H9 (cell line): ENCODE data around the gene FAM200C. TPM values are rescaled to one million over a fixed set of nuclear protein-coding genes. Genes with fewer than 3 reads are reported as not detected.

Experiments used
- DNase-seq: peaks from one replicate; pipeline ENCODE4 v3.0.0-alpha.2; 2017
- H2AFZ ChIP-seq: one replicate; pipeline ENCODE4 v1.6.1; 2013; ENCODE audit warnings: mild to moderate bottlenecking, low read length, control low read depth, moderate library complexity
- H2AK5ac ChIP-seq: 2 replicates; pipeline ENCODE4 v1.6.1; 2013; ENCODE audit warnings: low read length, control low read depth, mixed read lengths; ENCODE audit not compliant: insufficient read length
- H2BK120ac ChIP-seq: one replicate; pipeline ENCODE4 v1.6.1; 2013; ENCODE audit warnings: low read depth, mild to moderate bottlenecking, low read length, control low read depth, inconsistent platforms; ENCODE audit not compliant: poor library complexity, severe bottlenecking
- H2BK12ac ChIP-seq: 2 replicates; pipeline ENCODE4 v1.6.1; 2013; ENCODE audit warnings: low read length, control low read depth, mixed read lengths, low read depth; ENCODE audit not compliant: insufficient read length
- H2BK15ac ChIP-seq: 2 replicates; pipeline ENCODE4 v1.6.1; 2013; ENCODE audit warnings: low read depth, low read length, control low read depth
- H2BK20ac ChIP-seq: one replicate; pipeline ENCODE4 v1.6.1; 2013; ENCODE audit warnings: low read depth, mild to moderate bottlenecking, low read length, control low read depth, inconsistent platforms; ENCODE audit not compliant: poor library complexity, severe bottlenecking
- H2BK5ac ChIP-seq: 2 replicates; pipeline ENCODE4 v1.6.1; 2013; ENCODE audit warnings: low read length, control low read depth, mixed read lengths; ENCODE audit not compliant: insufficient read length
- H3K14ac ChIP-seq: 2 replicates; pipeline ENCODE4 v1.6.1; 2013; ENCODE audit warnings: low read length, control low read depth; ENCODE audit not compliant: insufficient read depth
- H3K18ac ChIP-seq: 2 replicates; pipeline ENCODE4 v1.6.1; 2013; ENCODE audit warnings: low read depth, mild to moderate bottlenecking, mixed read lengths, low read length, control low read depth; ENCODE audit not compliant: insufficient read length
- H3K23ac ChIP-seq: 2 replicates; pipeline ENCODE4 v1.6.1; 2013; ENCODE audit warnings: low read length, control low read depth, mixed read lengths, low read depth; ENCODE audit not compliant: insufficient read length
- H3K23me2 ChIP-seq: 2 replicates; pipeline ENCODE4 v1.6.1; 2013; ENCODE audit warnings: low read depth, mild to moderate bottlenecking, mixed read lengths, low read length, control low read depth; ENCODE audit not compliant: insufficient read length, poor library complexity, severe bottlenecking
- H3K27ac ChIP-seq: 2 replicates; pipeline ENCODE4 v1.5.1; 2013; ENCODE audit warnings: low read length, control low read depth, mixed read lengths, low read depth; ENCODE audit not compliant: insufficient read length
- H3K27me3 ChIP-seq: 2 replicates; pipeline ENCODE4 v1.6.1; 2013; ENCODE audit warnings: low read length, control low read depth, inconsistent platforms; ENCODE audit not compliant: insufficient read depth
- H3K4ac ChIP-seq: 2 replicates; pipeline ENCODE4 v1.6.1; 2013; ENCODE audit warnings: low read depth, mild to moderate bottlenecking, control low read depth, inconsistent platforms, low read length, moderate library complexity
- H3K4me1 ChIP-seq: 2 replicates; pipeline ENCODE4 v1.6.1; 2013; ENCODE audit warnings: low read length, control low read depth, inconsistent platforms; ENCODE audit not compliant: insufficient read depth
- H3K4me2 ChIP-seq: 2 replicates; pipeline ENCODE4 v1.6.1; 2013; ENCODE audit warnings: low read length, control low read depth, mixed read lengths; ENCODE audit not compliant: insufficient read length, insufficient read depth
- H3K56ac ChIP-seq: 2 replicates; pipeline ENCODE4 v1.6.1; 2013; ENCODE audit warnings: low read depth, mild to moderate bottlenecking, mixed read lengths, low read length, control low read depth; ENCODE audit not compliant: insufficient read length
- H3K79me1 ChIP-seq: 2 replicates; pipeline ENCODE4 v1.6.1; 2013; ENCODE audit warnings: low read depth, mild to moderate bottlenecking, moderate library complexity, low read length, control low read depth, inconsistent platforms; ENCODE audit not compliant: insufficient read depth, poor library complexity, severe bottlenecking
- H3K79me2 ChIP-seq: 2 replicates; pipeline ENCODE4 v1.6.1; 2013; ENCODE audit warnings: low read length, control low read depth, inconsistent platforms; ENCODE audit not compliant: insufficient read depth
- H3K9ac ChIP-seq: 2 replicates; pipeline ENCODE4 v1.6.1; 2013; ENCODE audit warnings: low read length, control low read depth, mixed read lengths; ENCODE audit not compliant: insufficient read length; ENCODE audit errors: extremely low read depth
- H3K9me3 ChIP-seq: one replicate; pipeline ENCODE4 v1.6.1; 2013; ENCODE audit warnings: low read depth, low read length, inconsistent platforms; ENCODE audit not compliant: control insufficient read depth
- H3T11ph ChIP-seq: one replicate; pipeline ENCODE4 v1.6.1; 2013; ENCODE audit warnings: mild to moderate bottlenecking, low read length, control low read depth, inconsistent platforms
- H4K20me1 ChIP-seq: one replicate; pipeline ENCODE4 v1.6.1; 2013; ENCODE audit not compliant: control insufficient read depth, insufficient read length, insufficient read depth
- H4K5ac ChIP-seq: 2 replicates; pipeline ENCODE4 v1.6.1; 2013; ENCODE audit warnings: low read depth, mild to moderate bottlenecking, mixed read lengths, low read length, control low read depth; ENCODE audit not compliant: insufficient read length
- H4K8ac ChIP-seq: replicated peaks from 2 replicates; pipeline ENCODE4 v1.6.1; 2013; ENCODE audit warnings: low read length, control low read depth, mixed read lengths, low read depth; ENCODE audit not compliant: insufficient read length
- H4K91ac ChIP-seq: 2 replicates; pipeline ENCODE4 v1.6.1; 2013; ENCODE audit warnings: low read depth, mild to moderate bottlenecking, moderate library complexity, mixed read lengths, low read length, control low read depth; ENCODE audit not compliant: insufficient read length
- H3K27ac Mint-ChIP-seq, 3 experiments: 2 replicates in 2 of 3; 3 replicates in 1 of 3; pipeline ENCODE4 v1.8.0; 2020 to 2021; ENCODE audit warnings: mixed read lengths in 3 of 3, mild to moderate bottlenecking in 1 of 3, moderate library complexity in 1 of 3
- H3K27me3 Mint-ChIP-seq: 2 replicates; pipeline ENCODE4 v1.8.0; 2021; ENCODE audit warnings: low read depth, mild to moderate bottlenecking, moderate library complexity, mixed read lengths
- H3K36me3 Mint-ChIP-seq, 3 experiments: 2 replicates in 2 of 3; 3 replicates in 1 of 3; pipeline ENCODE4 v1.8.0; 2020 to 2021; ENCODE audit warnings: low read depth in 3 of 3, mixed read lengths in 3 of 3; ENCODE audit not compliant: insufficient read depth in 1 of 3
- H3K4me1 Mint-ChIP-seq, 2 experiments: 2 replicates each; pipeline ENCODE4 v1.8.0; 2020; ENCODE audit warnings: mixed read lengths in 2 of 2
- H3K4me3 Mint-ChIP-seq, 2 experiments: 2 replicates in 1 of 2; 3 replicates in 1 of 2; pipeline ENCODE4 v1.8.0; 2020 to 2021; ENCODE audit warnings: mild to moderate bottlenecking in 2 of 2, mixed read lengths in 2 of 2, moderate library complexity in 1 of 2
- H3K9me3 Mint-ChIP-seq, 2 experiments: 2 replicates in 1 of 2; 3 replicates in 1 of 2; pipeline ENCODE4 v1.8.0; 2020; ENCODE audit warnings: mild to moderate bottlenecking in 2 of 2, mixed read lengths in 2 of 2, moderate library complexity in 1 of 2
- WGBS: extraction: QIAGEN DNeasy Blood & Tissue Kit; methylation state at CpG from one replicate; pipeline ENCODE4 v1.1.7; 2013; ENCODE audit warnings: missing lambda C conversion rate, low lambda C conversion rate, mixed read lengths; ENCODE audit not compliant: insufficient read length; ENCODE audit errors: extremely low coverage; 5-methylcytosine and 5-hydroxymethylcytosine counted together
- total RNA-seq: library from RNA; stranded (reverse); gene quantifications from 2 replicates; pipeline ENCODE4 v1.2.1, GENCODE V29; 2021
- TF ChIP-seq, protein P1 (sequence below): fragments of 200-600 bp; sonication (generic); conservative IDR thresholded peaks from 3 replicates; pipeline ENCODE4 v1.8.0; 2021; ENCODE audit warnings: antibody characterized with exemption, mild to moderate bottlenecking

FAM200C gene
- total RNA-seq, 1 experiment from 2014 or later = 4.3 TPM

DNA sequence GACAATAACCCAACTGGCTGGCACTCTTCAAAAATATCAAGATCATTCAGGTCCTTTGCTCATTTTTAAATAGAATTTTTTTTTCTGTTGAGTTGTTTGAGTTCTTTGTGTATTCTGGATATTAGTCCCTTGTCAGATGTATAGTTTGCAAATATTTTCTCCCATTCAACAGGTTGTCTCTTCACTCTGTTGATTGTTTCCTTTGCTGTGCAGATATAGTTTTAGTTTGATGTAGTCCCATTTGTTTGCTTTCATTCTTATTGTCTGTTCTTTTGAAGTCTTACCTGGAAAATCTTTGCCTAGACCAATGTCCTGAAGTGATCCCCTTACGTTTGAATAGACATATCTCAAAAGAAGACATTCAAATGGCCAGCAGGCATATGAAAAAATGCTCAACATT is 44.6 kb upstream of the FAM200C start:
- TF ChIP-seq, protein P1, sequence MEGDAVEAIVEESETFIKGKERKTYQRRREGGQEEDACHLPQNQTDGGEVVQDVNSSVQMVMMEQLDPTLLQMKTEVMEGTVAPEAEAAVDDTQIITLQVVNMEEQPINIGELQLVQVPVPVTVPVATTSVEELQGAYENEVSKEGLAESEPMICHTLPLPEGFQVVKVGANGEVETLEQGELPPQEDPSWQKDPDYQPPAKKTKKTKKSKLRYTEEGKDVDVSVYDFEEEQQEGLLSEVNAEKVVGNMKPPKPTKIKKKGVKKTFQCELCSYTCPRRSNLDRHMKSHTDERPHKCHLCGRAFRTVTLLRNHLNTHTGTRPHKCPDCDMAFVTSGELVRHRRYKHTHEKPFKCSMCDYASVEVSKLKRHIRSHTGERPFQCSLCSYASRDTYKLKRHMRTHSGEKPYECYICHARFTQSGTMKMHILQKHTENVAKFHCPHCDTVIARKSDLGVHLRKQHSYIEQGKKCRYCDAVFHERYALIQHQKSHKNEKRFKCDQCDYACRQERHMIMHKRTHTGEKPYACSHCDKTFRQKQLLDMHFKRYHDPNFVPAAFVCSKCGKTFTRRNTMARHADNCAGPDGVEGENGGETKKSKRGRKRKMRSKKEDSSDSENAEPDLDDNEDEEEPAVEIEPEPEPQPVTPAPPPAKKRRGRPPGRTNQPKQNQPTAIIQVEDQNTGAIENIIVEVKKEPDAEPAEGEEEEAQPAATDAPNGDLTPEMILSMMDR = no peak

More for the DNA sequence above, 44.6 kb upstream of the FAM200C start:
- peaks cover 12% of the 10 kb centered on the region in 2 experiments for H3K4me1 Mint-ChIP-seq
- peaks cover 0 to 2% (median 0%) of the 10 kb centered on the region in 3 experiments; a peak in 1 of 7 replicates for H3K36me3 Mint-ChIP-seq
- H3K27ac Mint-ChIP-seq = no peak overlapping the region
- Histone ChIP-seq H2AFZ (no peak overlapping the region), H3K79me1 (no peaks in the 10 kb centered on the region), H2BK5ac (no peak overlapping the region), H4K20me1 (no peaks in the 10 kb centered on the region), H2BK15ac (no peak overlapping the region), H3K56ac (no peak overlapping the region), H3K27me3 (no peaks in the 10 kb centered on the region), H3K18ac (no peak overlapping the region), H3K4me1 (no peaks in the 10 kb centered on the region; the same call in 1 of the 2 replicates), H3K14ac (no peak overlapping the region), H2BK12ac (no peak overlapping the region), H4K91ac (no peak overlapping the region), H4K8ac (no peak overlapping the region), H2AK5ac (no peak overlapping the region), H3K79me2 (no peaks in the 10 kb centered on the region), H3K9me3 (no peaks in the 10 kb centered on the region), H3K4ac (no peak overlapping the region), H3T11ph (no peak overlapping the region), H4K5ac (no peak overlapping the region), H3K27ac (no peak overlapping the region), H3K23ac (no peak overlapping the region), H2BK20ac (no peak overlapping the region), H3K4me2 (no peak overlapping the region), H3K23me2 (no peaks in the 10 kb centered on the region), H3K9ac (no peak overlapping the region), H2BK120ac (no peak overlapping the region)
- no peak for DNase-seq
- no CpG with 5 or more reads among the region's 1 CpG for WGBS
- peaks cover 2 to 6% of the 10 kb centered on the region in 2 experiments; a peak in 4 of 5 replicates for H3K9me3 Mint-ChIP-seq
- peaks cover 6% of the 10 kb centered on the region for H3K27me3 Mint-ChIP-seq
- no peak overlapping the region for H3K4me3 Mint-ChIP-seq
